ENCODE data around the gene FIGNL2.

GRCh38 chr12:51896236-51896635 lies 47.7 kb upstream of the FIGNL2 start:
- TF ChIP-seq CHD4 (IDR thresholded peaks at IDR 0.05; ENCODE audit: borderline replicate concordance): no peak
- no peak for TF ChIP-seq RCOR1 (IDR thresholded peaks at IDR 0.05; ENCODE audit: low read depth, low read length)
- no peak for TF ChIP-seq PBX3 (IDR thresholded peaks at IDR 0.05)
- TF ChIP-seq CTCF (IDR thresholded peaks at IDR 0.05): no peak
- no peak for TF ChIP-seq ESRRA (IDR thresholded peaks at IDR 0.05; ENCODE audit: borderline replicate concordance, low read length)
- no peak for TF ChIP-seq POLR2A (IDR thresholded peaks at IDR 0.05; ENCODE audit: low read length)
- TF ChIP-seq RARB (CRISPR knock-in tag; IDR thresholded peaks at IDR 0.05): no peak
- TF ChIP-seq, protein P1, sequence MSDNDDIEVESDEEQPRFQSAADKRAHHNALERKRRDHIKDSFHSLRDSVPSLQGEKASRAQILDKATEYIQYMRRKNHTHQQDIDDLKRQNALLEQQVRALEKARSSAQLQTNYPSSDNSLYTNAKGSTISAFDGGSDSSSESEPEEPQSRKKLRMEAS (IDR thresholded peaks at IDR 0.05): no peak
- TF ChIP-seq EP300 (IDR thresholded peaks at IDR 0.05): no peak
- TF ChIP-seq ZFP36 (IDR thresholded peaks at IDR 0.05; ENCODE audit: borderline replicate concordance, partially characterized antibody): no peak
- no peak for TF ChIP-seq CEBPB (IDR thresholded peaks at IDR 0.05)
- no peak for TF ChIP-seq JUNB (IDR thresholded peaks at IDR 0.05)
- TF ChIP-seq NR3C1 (IDR thresholded peaks at IDR 0.05): no peak

Data from A549 (cell line).